ENCODE measurements around the gene MRPS35.

- no peak for TF ChIP-seq CTCF (conservative IDR thresholded peaks at IDR 0.05; ENCODE audit: low read depth, low read length)
- no peak for TF ChIP-seq EZH2 (IDR thresholded peaks at IDR 0.05; ENCODE audit: low read length, unreplicated experiment)
These were observed 79.5 kb downstream of the MRPS35 start for GRCh38 chr12:27790179-27790578.
